ENCODE data around the gene STH. TPM values are rescaled to one million over a fixed set of nuclear protein-coding genes. Genes with fewer than 3 reads are reported as not detected.

STH gene
- total and polyA plus RNA-seq, 2 donors from 2014 or later, result not detected

DNA sequence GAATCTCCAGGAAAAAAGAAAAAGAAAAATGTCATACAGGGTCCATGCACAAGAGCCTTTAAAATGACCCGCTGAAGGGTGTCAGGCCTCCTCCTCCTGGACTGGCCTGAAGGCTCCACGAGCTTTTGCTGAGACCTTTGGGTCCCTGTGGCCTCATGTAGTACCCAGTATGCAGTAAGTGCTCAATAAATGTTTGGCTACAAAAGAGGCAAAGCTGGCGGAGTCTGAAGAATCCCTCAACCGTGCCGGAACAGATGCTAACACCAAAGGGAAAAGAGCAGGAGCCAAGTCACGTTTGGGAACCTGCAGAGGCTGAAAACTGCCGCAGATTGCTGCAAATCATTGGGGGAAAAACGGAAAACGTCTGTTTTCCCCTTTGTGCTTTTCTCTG is 845 bp downstream of the STH start:
- Histone ChIP-seq H3K27ac (ENCODE audit: low read depth in 2 of 2, low read length in 2 of 2) (no peak overlapping the region), H3K36me3 (ENCODE audit: control insufficient read depth in 2 of 3, insufficient read depth in 3 of 3, low read length in 3 of 3) (peaks cover 0 to 2% (median 0%) of the 10 kb centered on the region in 3 donors), H3K9me3 (ENCODE audit: control insufficient read depth in 2 of 3, insufficient read depth in 1 of 3, low read length in 3 of 3) (no peaks in the 10 kb centered on the region), H3K27me3 (ENCODE audit: control insufficient read depth, insufficient read depth, low read length) (no peaks in the 10 kb centered on the region), H3K9ac (ENCODE audit: low read length in 3 of 3) (no peak overlapping the region), H3K4me3 (ENCODE audit: low read length in 3 of 3) (no peak overlapping the region), H3K4me1 (ENCODE audit: control insufficient read depth in 2 of 3, insufficient read depth in 2 of 3, low read depth in 1 of 3, low read length in 3 of 3) (peaks cover 0 to 3% (median 0%) of the 10 kb centered on the region in 3 donors)
- intact Hi-C loops (cut with DNase I), result loop anchor here (10.0 kb wide), 1 partner anchor 205 kb away; no protein-coding TSS in a partner anchor
- no peak for FAIRE-seq
- DNase-seq, result no peak
- TF ChIP-seq CTCF (IDR thresholded peaks at IDR 0.05; ENCODE audit: borderline replicate concordance, extremely low read depth, insufficient read depth), result no peak

GRCh38 chr17:46000292-46000691 is 1.2 kb downstream of the STH start:
- TF ChIP-seq CTCF (IDR thresholded peaks at IDR 0.05; ENCODE audit: borderline replicate concordance, extremely low read depth, insufficient read depth), result no peak
- Histone ChIP-seq H3K9me3 (ENCODE audit: control insufficient read depth in 2 of 3, insufficient read depth in 1 of 3, low read length in 3 of 3) (no peaks in the 10 kb centered on the region), H3K36me3 (ENCODE audit: control insufficient read depth in 2 of 3, insufficient read depth in 3 of 3, low read length in 3 of 3) (peaks cover 0 to 2% (median 0%) of the 10 kb centered on the region in 3 donors), H3K9ac (ENCODE audit: low read length in 3 of 3) (no peak overlapping the region), H3K27me3 (ENCODE audit: control insufficient read depth, insufficient read depth, low read length) (no peaks in the 10 kb centered on the region), H3K4me3 (ENCODE audit: low read length in 3 of 3) (no peak overlapping the region), H3K27ac (ENCODE audit: low read depth in 2 of 2, low read length in 2 of 2) (no peak overlapping the region), H3K4me1 (ENCODE audit: control insufficient read depth in 2 of 3, insufficient read depth in 2 of 3, low read depth in 1 of 3, low read length in 3 of 3) (peaks cover 0 to 3% (median 0%) of the 10 kb centered on the region in 3 donors)
- no peak for DNase-seq
- no peak for FAIRE-seq
- intact Hi-C loops (cut with DNase I), result loop anchor here (10.0 kb wide), 1 partner anchor 205 kb away; no protein-coding TSS in a partner anchor

GRCh38 chr17:46000757-46001156 is 1.7 kb downstream of the STH start:
- H3K36me3 ChIP-seq (ENCODE audit: control insufficient read depth in 2 of 3, insufficient read depth in 3 of 3, low read length in 3 of 3), result no peaks in the 10 kb centered on the region
- no peak overlapping the region for H3K9ac ChIP-seq (ENCODE audit: low read length in 3 of 3)
- intact Hi-C loops (cut with DNase I), result loop anchor here (10.0 kb wide), 1 partner anchor 204 kb away; no protein-coding TSS in a partner anchor
- H3K4me1 ChIP-seq (ENCODE audit: control insufficient read depth in 2 of 3, insufficient read depth in 2 of 3, low read depth in 1 of 3, low read length in 3 of 3), result peaks cover 0 to 3% (median 0%) of the 10 kb centered on the region in 3 donors
- no peak overlapping the region for H3K27ac ChIP-seq (ENCODE audit: low read depth in 2 of 2, low read length in 2 of 2)
- no peak for TF ChIP-seq CTCF (IDR thresholded peaks at IDR 0.05; ENCODE audit: borderline replicate concordance, extremely low read depth, insufficient read depth)
- no peak overlapping the region for H3K4me3 ChIP-seq (ENCODE audit: low read length in 3 of 3)
- FAIRE-seq, result no peak
- no peaks in the 10 kb centered on the region for H3K9me3 ChIP-seq (ENCODE audit: control insufficient read depth in 2 of 3, insufficient read depth in 1 of 3, low read length in 3 of 3)
- no peak for DNase-seq
- H3K27me3 ChIP-seq (ENCODE audit: control insufficient read depth, insufficient read depth, low read length), result no peaks in the 10 kb centered on the region
